ENCODE results near the gene IQGAP3.
A peak's percentile ranks its signal among the peaks of the same experiment; 100 is the strongest.

The IQGAP3 gene

GRCh38 chr1:156509424-156510034 is 62.8 kb downstream of the IQGAP3 start:
- DNase-seq (ENCODE audit: low read depth) = no peak

- DNase-seq (ENCODE audit: low read depth) = no peak
These were observed 63.5 kb downstream of the IQGAP3 start for GRCh38 chr1:156508955-156509234.

GRCh38 chr1:156508205-156508954 is 64.0 kb downstream of the IQGAP3 start:
- no peak for DNase-seq (ENCODE audit: low read depth)

GRCh38 chr1:156506450-156506849 is 65.9 kb downstream of the IQGAP3 start:
- DNase-seq (ENCODE audit: low read depth) = no peak

- no peak for DNase-seq (ENCODE audit: low read depth)
These were observed 66.6 kb downstream of the IQGAP3 start for GRCh38 chr1:156505679-156506298.

- DNase-seq (ENCODE audit: low read depth) = peak; percentile 98
These were observed 67.3 kb downstream of the IQGAP3 start for GRCh38 chr1:156504821-156505678.

- DNase-seq (ENCODE audit: low read depth) = no peak
These were observed 67.9 kb downstream of the IQGAP3 start for GRCh38 chr1:156504438-156504813.

GRCh38 chr1:156503698-156504437 is 68.5 kb downstream of the IQGAP3 start:
- DNase-seq (ENCODE audit: low read depth) = no peak

GRCh38 chr1:156502894-156503697 is 69.3 kb downstream of the IQGAP3 start:
- no peak for DNase-seq (ENCODE audit: low read depth)

- DNase-seq (ENCODE audit: low read depth) = no peak
These were observed 69.9 kb downstream of the IQGAP3 start for GRCh38 chr1:156502391-156502893.

GRCh38 chr1:156500793-156501506 is 71.4 kb downstream of the IQGAP3 start:
- DNase-seq (ENCODE audit: low read depth) = peak; percentile 86

GRCh38 chr1:156500543-156500792 is 71.9 kb downstream of the IQGAP3 start, which contains the start of gene MEF2D:
Gene MEF2D, minus strand, starts transcription at chr1:156500775. Its CDS starts 17,483 bp downstream, at chr1:156483292.
- DNase-seq (ENCODE audit: low read depth) = no peak

- DNase-seq (ENCODE audit: low read depth) = no peak
These were observed 72.4 kb downstream of the IQGAP3 start for GRCh38 chr1:156499842-156500542.

- no peak for DNase-seq (ENCODE audit: low read depth)
These were observed 73.0 kb downstream of the IQGAP3 start for GRCh38 chr1:156499194-156499841.

GRCh38 chr1:156498432-156499193 is 73.8 kb downstream of the IQGAP3 start:
- no peak for DNase-seq (ENCODE audit: low read depth)

- DNase-seq (ENCODE audit: low read depth) = no peak
These were observed 74.5 kb downstream of the IQGAP3 start for GRCh38 chr1:156497743-156498431.

- DNase-seq (ENCODE audit: low read depth) = no peak
These were observed 75.2 kb downstream of the IQGAP3 start for GRCh38 chr1:156497078-156497742.

Data from stimulated activated CD8-positive, alpha-beta memory T cell treated with anti-CD3 and anti-CD28 coated beads, Interleukin-4, amount 100 ng/mL, for 24 hours (primary cell).